GM15510 (cell line): ENCODE measurements around the gene ZNF385D.

ENCODE experiments used
- POLR2A ChIP-seq: IDR thresholded peaks from 3 replicates; pipeline ENCODE4 v1.6.1; 2011; ENCODE audit warnings: borderline replicate concordance; ENCODE audit not compliant: insufficient read length; ENCODE audit errors: extremely low read depth

Gene ZNF385D

DNA sequence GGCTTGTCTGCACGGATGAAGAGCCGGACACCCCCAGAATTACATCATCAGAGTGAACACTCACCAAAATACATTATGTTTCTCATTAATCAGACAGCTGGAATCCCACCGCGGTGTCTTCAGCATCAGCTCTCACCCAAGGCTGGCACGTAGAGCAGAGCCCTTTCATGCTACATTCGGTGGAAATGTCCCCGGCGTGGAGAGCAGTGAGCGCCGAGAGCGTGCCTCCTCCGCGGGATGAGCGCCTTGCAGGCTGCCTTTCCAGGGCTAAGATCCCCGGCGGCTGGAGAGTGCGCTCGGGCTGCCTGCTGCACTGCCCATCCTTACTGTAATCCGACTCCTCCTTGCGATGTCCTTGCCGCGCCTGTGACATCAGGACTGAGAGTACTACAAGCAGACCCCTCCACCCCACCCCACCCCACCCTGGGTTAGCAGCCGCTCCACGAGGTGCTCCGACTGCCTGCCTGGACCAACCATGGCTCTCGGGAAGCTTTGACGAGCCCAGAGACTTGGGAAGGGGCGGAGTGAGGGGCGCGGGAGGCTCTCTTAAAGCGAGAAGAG lies at the start of gene ZNF385D:
TSS of gene ZNF385D (minus strand) at position 380 of the 561 bp plus-strand sequence. CDS start at position 86, 294 bp downstream.
- TF ChIP-seq POLR2A: no peak

DNA sequence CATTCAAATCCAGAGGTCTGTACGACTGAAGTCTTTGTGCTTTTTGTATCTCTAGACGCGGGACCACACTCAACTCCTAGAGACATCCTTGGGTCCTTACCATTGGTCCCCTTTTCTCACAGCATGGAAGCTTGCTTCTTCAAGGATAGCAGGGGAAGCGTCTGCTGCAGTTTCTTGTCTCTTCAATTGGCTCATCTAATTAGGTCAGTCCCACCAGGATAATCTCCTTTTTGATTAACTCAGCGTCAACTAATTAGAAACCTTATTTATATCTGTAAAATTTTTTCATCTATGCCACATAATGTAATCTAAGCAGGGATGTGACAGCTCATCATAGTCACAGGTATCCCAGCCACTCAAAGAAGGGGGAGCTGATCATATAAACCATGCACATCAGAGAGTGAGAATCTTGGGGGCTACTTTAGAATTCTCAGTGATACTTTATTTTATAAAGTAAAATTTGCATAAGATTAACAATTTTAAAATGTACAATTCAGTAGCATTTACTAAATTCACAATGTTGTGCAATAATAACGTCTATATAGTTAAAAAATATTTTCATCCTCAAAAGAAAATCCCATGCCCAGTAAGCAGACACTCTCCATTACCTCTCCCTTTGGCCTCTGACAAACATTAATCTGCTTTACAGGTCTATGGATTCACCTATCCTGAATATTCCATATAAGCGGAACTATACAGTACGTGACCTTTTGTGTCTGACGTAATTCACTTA lies 47.5 kb upstream of the ZNF385D start:
- no peak for TF ChIP-seq POLR2A

- TF ChIP-seq POLR2A: no peak
Measured at GRCh38 chr3:21795921-21796320, 44.9 kb upstream of the ZNF385D start.

- no peak for TF ChIP-seq POLR2A
Measured at GRCh38 chr3:21795152-21795837, 44.3 kb upstream of the ZNF385D start.

GRCh38 chr3:21794291-21794690 lies 43.3 kb upstream of the ZNF385D start:
- TF ChIP-seq POLR2A: no peak

DNA sequence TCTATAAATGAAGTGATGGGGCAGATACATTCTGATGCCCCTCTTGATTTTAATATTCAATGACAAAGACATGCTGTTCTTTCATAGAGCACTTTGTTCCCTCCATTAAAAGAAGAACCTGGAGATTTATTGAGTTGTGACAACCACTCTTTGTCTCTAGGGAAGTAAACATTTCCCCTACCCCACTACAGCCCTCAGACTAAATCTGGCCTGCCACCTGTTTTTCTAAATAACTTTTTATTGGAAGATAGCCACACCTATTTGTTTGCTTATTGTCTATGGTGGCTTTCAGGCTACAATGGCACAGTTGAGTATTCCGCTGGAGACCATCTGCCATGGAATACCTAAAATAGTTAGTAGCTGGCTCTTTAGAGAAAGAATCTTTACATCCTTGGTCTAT lies 41.2 kb upstream of the ZNF385D start:
- TF ChIP-seq POLR2A: no peak

DNA sequence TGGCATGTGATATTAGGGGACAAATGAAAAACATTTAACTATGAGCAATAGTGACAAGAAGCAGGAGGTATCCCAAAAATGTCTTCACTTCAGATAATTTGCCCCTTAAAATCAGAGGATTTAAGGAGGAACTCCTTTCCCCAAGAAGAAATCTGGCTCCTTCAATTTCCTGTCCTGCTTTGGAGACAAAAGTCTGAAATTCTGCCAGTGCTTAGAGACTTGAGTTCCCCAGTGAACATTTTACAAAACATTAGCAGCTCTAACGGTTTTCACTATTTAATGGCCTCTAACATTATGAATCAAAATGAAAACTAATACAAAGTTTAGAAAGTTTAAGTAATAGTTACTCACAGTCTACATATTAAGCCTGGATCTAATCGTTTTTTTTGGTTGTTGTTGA lies 40.3 kb upstream of the ZNF385D start:
- TF ChIP-seq POLR2A: no peak

GRCh38 chr3:21790466-21790865 lies 39.5 kb upstream of the ZNF385D start:
- no peak for TF ChIP-seq POLR2A

GRCh38 chr3:21789730-21790129 lies 38.7 kb upstream of the ZNF385D start:
- TF ChIP-seq POLR2A: no peak

- no peak for TF ChIP-seq POLR2A
Measured at GRCh38 chr3:21786438-21786797, 35.4 kb upstream of the ZNF385D start.

- no peak for TF ChIP-seq POLR2A
Measured at GRCh38 chr3:21785765-21786437, 34.9 kb upstream of the ZNF385D start.

DNA sequence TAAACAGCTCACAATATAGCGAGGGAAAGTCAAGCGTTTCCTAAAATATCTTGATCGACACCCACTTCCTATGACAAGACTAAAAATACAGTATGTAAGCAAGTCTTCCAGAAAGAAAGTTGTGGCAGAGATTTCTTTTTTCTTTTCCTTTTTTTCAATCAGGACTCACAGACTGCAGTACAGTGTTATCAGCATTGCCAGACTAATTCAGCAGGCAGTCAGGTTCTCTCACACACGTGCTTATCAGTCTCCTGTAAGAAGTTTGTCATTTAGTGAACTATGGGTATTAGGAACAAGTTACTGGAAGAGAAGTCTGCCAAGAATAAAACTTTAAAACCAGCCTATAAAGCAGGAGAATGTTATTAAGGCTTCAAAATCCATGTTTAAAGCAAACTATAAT lies 32.8 kb upstream of the ZNF385D start:
- no peak for TF ChIP-seq POLR2A

- TF ChIP-seq POLR2A: no peak
Measured at GRCh38 chr3:21781355-21781754, 30.3 kb upstream of the ZNF385D start.

DNA sequence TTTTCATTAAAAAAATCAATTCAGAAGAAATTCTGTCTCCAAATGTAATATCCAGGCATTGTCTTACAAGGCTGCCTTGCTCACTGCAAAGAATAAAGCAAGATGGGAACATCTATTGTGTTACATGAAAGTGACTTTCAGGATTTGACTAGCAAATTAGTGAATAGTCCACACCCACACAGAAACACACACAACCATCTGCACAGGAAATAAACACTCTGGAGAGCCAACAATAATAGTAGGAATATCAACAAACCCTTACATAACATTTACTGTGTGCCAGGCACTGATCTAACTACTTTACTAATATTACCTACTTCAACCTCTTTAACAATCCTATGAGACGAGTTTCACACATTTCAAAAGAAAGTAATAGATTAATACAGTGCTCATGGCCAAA lies 28.9 kb upstream of the ZNF385D start:
- TF ChIP-seq POLR2A: no peak

DNA sequence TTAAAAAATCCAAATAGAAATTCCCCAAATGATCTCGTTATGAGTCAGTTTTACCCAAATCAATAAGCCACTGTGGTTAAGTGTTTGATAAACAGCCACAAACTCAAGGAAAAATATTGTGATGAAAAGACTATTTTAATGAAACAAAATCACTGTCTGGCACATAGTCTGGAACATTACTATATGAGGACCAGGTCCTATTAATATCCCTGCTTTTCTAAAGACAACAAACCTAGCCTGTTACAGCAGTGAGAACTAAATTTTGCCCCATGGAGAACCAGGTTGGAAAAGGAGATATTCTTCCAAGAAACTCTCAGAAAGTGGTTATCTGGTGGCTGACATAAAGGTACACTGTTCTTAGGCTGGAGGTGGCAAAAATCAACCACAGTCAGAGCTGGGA lies 27.7 kb upstream of the ZNF385D start:
- no peak for TF ChIP-seq POLR2A

DNA sequence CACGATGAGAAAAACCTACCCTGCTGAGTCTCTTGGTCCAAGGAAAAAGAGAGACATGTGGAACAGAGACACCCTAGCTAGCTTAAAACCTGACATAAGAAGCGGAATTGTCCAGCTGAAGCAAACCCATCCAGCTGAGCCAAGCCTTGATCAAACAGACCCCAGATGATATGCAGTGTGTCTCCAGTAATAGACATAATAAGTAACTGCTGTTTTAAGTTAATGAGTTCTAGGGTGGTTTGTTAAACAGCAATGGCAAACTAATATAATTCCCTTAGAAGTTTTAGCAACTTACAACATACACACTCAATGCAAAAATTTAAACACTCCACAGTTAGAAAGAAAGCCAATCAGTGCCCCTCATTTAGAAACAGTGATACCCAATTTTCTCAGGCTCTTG lies 26.8 kb upstream of the ZNF385D start:
- no peak for TF ChIP-seq POLR2A

DNA sequence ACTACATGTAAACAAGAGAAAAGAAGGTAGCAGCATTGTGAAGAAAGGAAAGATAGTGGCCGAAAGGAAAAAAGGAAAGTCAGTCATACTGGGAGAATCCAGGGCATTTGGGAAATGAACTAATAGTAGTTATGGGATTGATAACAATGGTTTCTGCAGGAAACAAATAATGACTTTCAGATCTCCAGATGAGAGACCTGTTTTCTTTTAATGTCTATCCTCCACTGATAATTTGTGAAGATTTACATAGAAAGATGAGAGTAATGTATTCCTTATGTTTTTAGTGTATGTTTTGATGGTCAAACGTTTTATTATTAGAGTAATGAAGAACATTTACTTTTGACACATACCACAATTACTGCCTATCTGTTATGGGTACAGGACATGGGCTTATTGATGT lies 15.0 kb upstream of the ZNF385D start:
- no peak for TF ChIP-seq POLR2A

DNA sequence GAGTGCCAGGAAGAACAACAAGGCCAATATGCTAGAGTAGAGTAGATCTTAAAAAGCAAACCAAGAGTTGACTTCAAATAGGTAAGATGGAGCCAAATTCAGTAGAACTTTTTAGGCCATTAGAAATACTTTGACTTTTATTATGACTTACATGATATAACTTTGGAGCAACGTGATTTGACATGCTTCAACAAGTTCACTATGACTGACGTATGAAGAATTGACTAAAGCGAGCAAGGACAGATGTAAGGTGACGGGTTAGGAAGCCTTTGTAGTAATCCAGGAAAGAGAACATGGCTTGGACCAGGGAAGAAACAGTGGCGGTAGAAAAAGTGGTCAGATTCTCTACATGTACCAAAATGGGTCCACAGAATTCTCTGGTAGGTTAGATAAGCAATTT lies 4.9 kb upstream of the ZNF385D start:
- no peak for TF ChIP-seq POLR2A
